Stimulated activated naive CD4-positive, alpha-beta T cell (primary cell): ENCODE measurements around the gene SDK1.

Experiments
- DNase-seq, 6 experiments: peaks; one replicate each; lab custom pipeline; 2025; lab: John Stamatoyannopoulos, UW

Gene SDK1

DNA sequence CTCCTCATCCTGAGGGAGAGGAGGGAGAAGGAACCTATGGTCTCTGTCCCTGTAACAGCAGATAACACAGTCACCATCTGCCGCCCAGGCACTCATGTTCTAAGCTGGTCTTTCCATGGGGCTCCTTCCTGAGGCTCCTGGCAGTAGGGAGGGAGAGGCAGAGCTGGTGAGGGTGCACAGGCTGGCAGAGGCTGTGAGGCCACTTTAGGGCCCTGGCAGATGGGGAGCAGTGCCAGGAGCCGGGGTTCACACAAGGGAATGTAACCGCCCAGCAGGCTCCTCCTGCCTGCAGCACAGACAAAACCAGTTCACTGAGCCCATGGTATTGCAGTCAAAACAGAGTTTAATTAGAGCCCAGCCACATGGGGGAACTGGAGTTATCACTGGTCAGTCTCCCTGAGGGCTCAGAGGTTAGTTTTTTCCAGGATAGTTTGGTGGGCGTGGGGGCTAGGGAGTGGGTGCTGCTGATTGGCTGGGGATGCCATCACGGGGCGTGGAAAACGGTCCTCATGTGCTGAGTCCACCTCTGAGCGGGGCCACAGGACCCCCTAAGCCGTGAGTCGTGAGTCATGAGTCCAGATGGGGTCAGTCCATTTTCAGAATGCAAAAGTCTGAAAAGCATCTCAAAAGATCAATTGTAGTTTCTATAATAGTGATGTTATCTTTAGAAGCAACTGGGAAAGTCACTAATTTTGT is 881.7 kb downstream of the SDK1 start:
- DNase-seq: no peak

- DNase-seq: no peak
These were observed 883.6 kb downstream of the SDK1 start for GRCh38 chr7:4184653-4185052.

DNA sequence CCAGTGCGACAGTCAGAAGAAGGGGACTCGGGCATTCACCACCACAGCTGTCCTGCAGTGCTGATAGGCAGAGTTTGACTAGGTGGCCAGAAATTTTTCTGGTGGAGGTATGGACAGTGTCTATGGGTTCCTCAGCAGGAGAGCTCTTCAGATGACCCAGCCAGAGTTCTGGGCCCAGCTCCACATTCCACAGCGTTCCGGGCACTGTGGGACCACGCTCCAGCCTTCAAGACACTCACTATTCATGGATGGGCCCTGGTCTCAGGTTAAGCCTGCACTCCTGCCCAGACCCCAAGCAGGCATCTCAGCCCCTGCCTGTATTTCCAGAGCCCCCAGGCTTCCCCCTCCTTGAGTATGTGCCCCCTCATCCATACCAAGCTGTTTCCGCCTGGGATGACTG is 884.1 kb downstream of the SDK1 start:
- DNase-seq: no peak

GRCh38 chr7:4185721-4186512 is 884.9 kb downstream of the SDK1 start:
- no peak for DNase-seq

DNA sequence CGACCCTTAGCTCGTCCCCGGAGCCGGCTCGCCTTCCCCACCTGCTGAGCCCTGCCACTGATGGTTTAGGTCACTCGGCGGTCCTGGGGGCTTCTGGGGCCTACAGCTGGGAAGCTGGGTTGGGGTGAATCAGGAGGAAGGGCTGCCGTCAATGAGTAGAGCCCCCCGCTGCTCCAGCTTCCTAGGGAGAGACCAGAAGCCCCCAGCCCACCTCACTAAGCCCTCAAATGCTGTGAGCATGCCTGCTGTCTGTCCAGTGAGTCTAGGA is 885.4 kb downstream of the SDK1 start:
- DNase-seq: no peak

- no peak for DNase-seq
These were observed 887.6 kb downstream of the SDK1 start for GRCh38 chr7:4188651-4189050.

DNA sequence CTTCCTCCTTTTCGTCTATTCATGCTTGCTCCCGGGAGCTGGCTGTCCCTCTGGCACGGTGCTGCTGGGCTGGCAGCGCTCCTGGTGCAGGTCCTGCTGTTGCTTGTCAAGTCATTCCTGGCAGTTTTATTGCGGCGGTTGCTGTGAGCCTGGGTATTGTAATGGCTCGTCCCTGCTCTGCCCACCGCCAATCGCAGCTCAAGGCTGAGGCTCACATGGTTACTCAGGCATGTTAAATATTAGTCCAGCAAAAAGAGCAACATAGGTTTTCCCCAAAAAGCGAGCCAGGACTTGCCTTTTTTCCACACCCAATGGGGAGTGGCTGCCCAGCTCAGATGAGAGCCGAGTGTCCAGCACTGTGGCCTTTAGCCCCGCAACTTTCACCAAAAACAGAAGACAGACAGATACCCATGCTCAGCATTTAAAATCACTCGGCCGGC is 888.1 kb downstream of the SDK1 start:
- no peak for DNase-seq

GRCh38 chr7:4190010-4190981 is 889.2 kb downstream of the SDK1 start:
- no peak for DNase-seq

DNA sequence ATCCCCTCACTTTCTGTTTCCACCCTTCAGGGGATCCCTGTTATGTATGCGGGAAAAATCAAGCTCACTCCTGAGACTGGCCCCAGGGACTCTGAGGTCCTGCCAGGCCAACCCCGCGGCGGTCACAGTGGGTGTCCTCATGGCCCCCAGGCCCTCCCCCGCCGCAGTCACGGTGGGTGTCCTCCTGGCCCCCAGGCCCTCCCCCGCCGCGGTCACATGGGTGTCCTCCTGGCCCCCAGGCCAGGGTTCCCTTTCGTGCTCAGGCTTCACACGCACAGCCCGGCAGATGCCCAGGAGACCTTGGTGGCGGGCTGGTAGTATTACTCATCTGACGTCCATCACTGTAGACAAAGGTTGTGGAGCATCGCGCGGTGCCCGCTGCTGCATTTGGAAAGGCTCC is 890.0 kb downstream of the SDK1 start:
- no peak for DNase-seq

DNA sequence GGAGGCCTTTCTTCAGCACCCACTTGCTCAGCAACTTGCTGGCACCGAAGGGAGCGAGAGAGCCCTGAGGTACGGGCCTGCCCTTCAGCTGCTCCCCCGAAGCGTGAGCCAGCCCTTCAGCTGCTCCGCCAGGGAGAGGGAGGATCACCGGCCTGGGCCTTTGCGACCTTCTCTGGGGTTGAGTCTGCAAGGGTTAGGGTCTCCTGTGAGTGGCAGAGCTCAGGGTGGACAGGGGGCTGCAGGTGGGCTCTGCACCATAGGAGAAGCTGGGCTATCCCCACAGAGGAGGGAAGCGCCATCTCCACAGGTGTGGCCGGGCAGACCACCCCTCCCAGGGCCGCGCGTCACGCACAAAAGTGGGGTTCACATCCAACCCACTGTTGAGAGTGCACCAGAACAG is 890.5 kb downstream of the SDK1 start:
- DNase-seq: no peak

- no peak for DNase-seq
These were observed 894.6 kb downstream of the SDK1 start for GRCh38 chr7:4195660-4196059.

DNA sequence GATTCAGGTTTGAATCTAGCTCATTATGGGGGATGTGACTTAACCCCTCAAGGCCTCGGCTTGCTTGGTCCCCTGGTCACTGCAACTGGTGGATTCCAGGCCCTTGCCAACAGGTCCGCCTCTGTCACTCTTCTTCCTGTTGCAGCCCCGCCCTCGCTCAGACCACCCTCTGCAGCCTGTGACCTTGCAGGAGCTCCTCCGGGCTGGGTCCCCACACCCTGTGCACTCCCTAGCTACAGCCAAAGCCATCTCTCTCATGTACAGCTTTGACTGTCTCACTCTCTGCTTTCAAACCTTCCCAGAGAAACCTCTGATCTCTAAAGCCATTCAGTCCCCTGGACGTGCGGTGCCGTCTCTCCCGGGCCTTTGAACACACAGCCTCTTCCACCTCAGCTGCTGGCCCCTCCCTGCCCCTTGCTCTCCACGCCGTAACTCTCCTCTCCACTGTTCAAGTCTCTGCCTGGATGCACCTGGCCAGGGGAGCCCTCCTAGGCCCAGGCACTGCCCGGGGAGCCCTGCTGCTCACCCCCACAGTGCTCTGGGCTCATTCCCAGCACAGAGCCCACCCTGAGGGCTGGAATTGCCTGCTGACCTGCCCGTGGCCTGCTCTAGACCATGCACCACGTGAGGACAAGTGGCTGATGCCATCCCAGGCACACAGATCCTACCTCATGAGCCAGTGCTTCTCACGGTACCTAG is 895.2 kb downstream of the SDK1 start:
- DNase-seq: no peak

GRCh38 chr7:4198301-4198700 is 897.2 kb downstream of the SDK1 start:
- DNase-seq: no peak

DNA sequence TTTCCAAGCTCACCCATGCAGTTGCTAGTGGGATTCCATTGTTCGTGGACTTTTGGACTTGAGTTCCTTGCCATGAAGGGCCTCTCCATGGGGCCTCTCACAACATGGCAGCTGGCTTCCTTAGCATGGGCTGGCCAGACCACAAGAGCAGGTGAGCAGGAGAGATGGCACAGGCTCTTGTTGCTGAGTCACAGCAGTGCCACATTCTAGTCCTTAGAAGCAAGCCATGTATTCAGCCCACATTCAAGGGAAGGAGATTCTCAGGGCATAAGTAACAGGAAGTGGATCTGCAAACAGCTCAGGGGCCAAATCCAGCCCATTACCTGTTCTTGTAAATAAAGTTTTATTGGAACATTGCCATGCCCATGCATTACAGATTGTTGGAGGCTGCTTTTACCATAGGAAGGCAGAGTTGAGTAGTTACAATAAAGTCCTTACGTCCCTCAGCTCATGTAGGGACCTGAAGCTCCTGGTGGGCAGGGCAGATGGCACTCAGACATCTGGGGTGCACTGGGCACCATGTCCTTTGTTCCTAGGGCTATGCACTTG is 899.6 kb downstream of the SDK1 start:
- DNase-seq: no peak

GRCh38 chr7:4201566-4201965 is 900.5 kb downstream of the SDK1 start:
- DNase-seq: no peak

DNA sequence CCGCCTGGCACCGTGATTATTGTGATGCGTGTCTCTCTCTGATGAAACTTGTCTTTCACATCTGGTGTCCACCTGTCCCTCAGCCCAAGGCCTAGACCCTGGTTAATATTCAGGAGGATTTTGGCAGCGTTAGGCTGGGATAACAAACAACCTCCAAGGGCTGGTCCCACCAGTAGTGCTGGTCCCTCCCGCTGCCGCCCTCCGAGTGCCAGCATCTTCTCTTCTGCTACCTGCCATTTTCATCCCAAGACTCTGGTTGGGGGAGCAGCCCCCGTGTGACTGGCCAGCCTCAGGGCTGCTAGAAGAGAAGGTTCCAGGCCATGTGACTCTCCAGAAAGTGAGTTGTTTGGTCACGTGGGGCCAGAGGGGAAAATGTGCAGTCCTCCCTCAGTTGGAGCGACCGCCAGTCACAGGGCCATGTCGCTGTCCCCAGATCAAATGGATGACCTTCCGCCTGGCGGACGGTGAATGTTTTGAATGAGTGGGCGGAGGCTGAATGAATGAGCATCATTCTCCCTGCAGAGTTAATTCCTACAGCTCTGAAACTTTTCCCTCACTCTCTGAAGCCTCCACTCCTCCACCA is 901.2 kb downstream of the SDK1 start:
- DNase-seq: no peak

GRCh38 chr7:4202954-4203353 is 901.9 kb downstream of the SDK1 start:
- no peak for DNase-seq

DNA sequence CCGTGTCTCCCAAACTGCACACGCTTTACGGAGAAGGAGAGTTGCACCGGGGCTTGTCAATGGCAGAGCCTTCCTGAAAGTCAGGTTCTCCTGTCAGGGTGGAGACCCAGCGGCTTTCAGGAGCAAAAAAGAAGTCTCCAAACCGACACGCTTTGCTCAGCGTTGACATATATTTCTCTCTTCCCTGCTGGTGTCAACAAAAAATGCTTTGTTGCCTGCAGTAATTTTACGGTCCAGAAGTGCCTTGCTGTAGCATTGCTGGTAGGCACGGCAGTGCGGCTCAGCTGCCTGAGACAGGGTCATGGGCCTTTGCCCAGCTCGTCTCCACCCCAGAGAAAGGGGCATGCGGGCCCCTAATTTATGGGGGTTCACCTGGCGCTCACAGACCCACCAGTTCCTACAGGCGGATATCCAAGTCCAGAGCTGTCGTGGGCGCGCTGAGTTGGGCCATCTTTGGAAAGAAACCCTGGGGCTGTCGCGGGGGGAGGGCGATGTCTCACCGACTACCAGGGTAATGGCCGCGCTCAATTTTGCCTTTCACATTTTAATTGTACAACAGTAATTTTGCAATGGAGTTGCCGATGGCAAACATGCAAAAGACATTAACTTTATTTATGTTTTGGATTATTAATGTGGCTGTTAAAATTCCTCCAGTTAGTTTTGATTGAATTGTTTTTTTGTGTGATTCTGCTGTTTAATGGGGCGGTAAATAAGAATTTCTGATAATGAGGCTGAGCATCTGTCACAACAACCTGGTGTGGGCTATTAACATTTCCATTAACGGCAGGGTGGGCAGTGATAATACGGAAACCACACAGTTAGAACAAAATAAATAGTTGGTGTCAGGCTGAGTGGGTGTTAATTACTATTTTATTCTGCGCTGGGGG is 902.8 kb downstream of the SDK1 start:
- no peak for DNase-seq

- DNase-seq: peak in 2 of 6 experiments; percentile 23 to 46
These were observed 903.6 kb downstream of the SDK1 start for GRCh38 chr7:4204513-4205165.

GRCh38 chr7:4205828-4206227 is 904.8 kb downstream of the SDK1 start:
- DNase-seq: no peak
